Fibroblast of lung (primary cell): ENCODE results near the gene IL1RAPL2. TPM values are rescaled to one million over a fixed set of nuclear protein-coding genes. Genes with fewer than 3 reads are reported as not detected.

Source experiments
- DNase-seq, 2 donors: peaks; one replicate each; pipeline versions ENCODE4 v3.0.0 to v3.0.0-alpha.2; 2010; ENCODE audit warnings: low read depth in 2 of 2
- H2AFZ ChIP-seq: 2 replicates; pipeline ENCODE4 v1.5.1; 2012; ENCODE audit warnings: low read length, control low read depth, inconsistent platforms
- H3K27ac ChIP-seq: 2 replicates; pipeline ENCODE4 v1.5.1; 2011; ENCODE audit warnings: low read length, control low read depth; ENCODE audit not compliant: insufficient read depth
- H3K27me3 ChIP-seq: 2 replicates; pipeline ENCODE4 v1.5.1; 2011; ENCODE audit warnings: mild to moderate bottlenecking, low read length; ENCODE audit not compliant: control insufficient read depth, insufficient read depth
- H3K36me3 ChIP-seq: 2 replicates; pipeline ENCODE4 v1.5.1; 2011; ENCODE audit warnings: low read length; ENCODE audit not compliant: control insufficient read depth, insufficient read depth
- H3K4me1 ChIP-seq: 2 replicates; pipeline ENCODE4 v1.5.1; 2011; ENCODE audit warnings: low read length; ENCODE audit not compliant: control insufficient read depth, insufficient read depth; ENCODE audit errors: extremely low read depth
- H3K4me2 ChIP-seq: 2 replicates; pipeline ENCODE4 v1.5.1; 2011; ENCODE audit warnings: low read length, control low read depth; ENCODE audit not compliant: insufficient read depth; ENCODE audit errors: extremely low read depth
- H3K4me3 ChIP-seq, 4 experiments: fragments of 200-600 bp in 1 of 4; sonication (generic) in 1 of 4; replicated peaks in 1 of 4; 2 replicates each; pipeline ENCODE4 v1.5.1; 2011 to 2016; ENCODE audit warnings: low read length in 4 of 4, low read depth in 3 of 4, mild to moderate bottlenecking in 3 of 4, control low read depth in 2 of 4, inconsistent platforms in 1 of 4, mixed read lengths in 1 of 4; ENCODE audit not compliant: insufficient read depth in 1 of 4; ENCODE audit errors: control extremely low read depth in 1 of 4
- H3K79me2 ChIP-seq: 2 replicates; pipeline ENCODE4 v1.5.1; 2012; ENCODE audit warnings: mild to moderate bottlenecking, low read length, inconsistent platforms; ENCODE audit not compliant: control insufficient read depth, insufficient read depth
- H3K9ac ChIP-seq: 2 replicates; pipeline ENCODE4 v1.5.1; 2011; ENCODE audit warnings: mild to moderate bottlenecking, low read length, control low read depth; ENCODE audit not compliant: insufficient read depth
- H3K9me3 ChIP-seq: 2 replicates; pipeline ENCODE4 v1.5.1; 2012; ENCODE audit warnings: low read depth, low read length; ENCODE audit not compliant: control insufficient read depth, insufficient read depth
- H4K20me1 ChIP-seq: 2 replicates; pipeline ENCODE4 v1.5.1; 2011; ENCODE audit warnings: low read length; ENCODE audit not compliant: control insufficient read depth, insufficient read depth; ENCODE audit errors: extremely low read depth
- CTCF ChIP-seq, 2 donors: IDR thresholded peaks in 1 of 2; conservative IDR thresholded peaks in 1 of 2; 1 replicate in 1 of 2; 2 replicates in 1 of 2; pipeline ENCODE4 v1.5.1; 2011 to 2012; ENCODE audit warnings: low read length in 2 of 2, control low read depth in 1 of 2, inconsistent platforms in 1 of 2, low read depth in 1 of 2, mild to moderate bottlenecking in 1 of 2
- EZH2 ChIP-seq: IDR thresholded peaks from 2 replicates; pipeline ENCODE4 v1.5.1; 2012; ENCODE audit warnings: low read length, control low read depth, mild to moderate bottlenecking; ENCODE audit errors: missing control alignments
- polyA plus RNA-seq, 2 donors: library from polyadenylated mRNA; depleted of rRNA in 1 of 2; stranded (reverse) in 1 of 2; unstranded in 1 of 2; fragments of >200 nt; gene quantifications; 2 replicates each; pipeline ENCODE4 v1.2.1, GENCODE V29; 2011 to 2012; ENCODE audit warnings: missing spikeins in 1 of 2
- total RNA-seq: library from RNA; depleted of rRNA; stranded (reverse); fragments of >200 nt; gene quantifications from 2 replicates; pipeline ENCODE4 v1.2.1, GENCODE V29; 2014

IL1RAPL2 gene
- total and polyA plus RNA-seq, 2 donors (not counting 1 experiment from before 2014, with no cell fraction given) = 0.22 TPM; not detected in 1

- no peak for TF ChIP-seq EZH2
- TF ChIP-seq CTCF (conservative IDR thresholded peaks at IDR 0.05 in 1 of 2, IDR thresholded peaks at IDR 0.05 in 1 of 2; ENCODE audit: low read depth in 1 of 2, low read length in 2 of 2) = no peak
- no peak for DNase-seq
- Histone ChIP-seq H3K9me3 (no peaks in the 10 kb centered on the region), H3K27me3 (no peaks in the 10 kb centered on the region), H3K79me2 (no peaks in the 10 kb centered on the region), H3K4me2 (no peak overlapping the region), H3K27ac (no peak overlapping the region), H2AFZ (no peak overlapping the region), H4K20me1 (no peaks in the 10 kb centered on the region), H3K36me3 (no peaks in the 10 kb centered on the region), H3K4me1 (no peaks in the 10 kb centered on the region), H3K4me3 (no peak overlapping the region), H3K9ac (no peak overlapping the region)
Observed at GRCh38 chrX:105752338-105752956, 1186.4 kb downstream of the IL1RAPL2 start.

GRCh38 chrX:105753411-105753810 is 1187.4 kb downstream of the IL1RAPL2 start:
- Histone ChIP-seq H3K36me3 (no peaks in the 10 kb centered on the region), H3K27ac (no peak overlapping the region), H4K20me1 (no peaks in the 10 kb centered on the region), H3K4me2 (no peak overlapping the region), H3K27me3 (no peaks in the 10 kb centered on the region), H3K9me3 (no peaks in the 10 kb centered on the region), H3K9ac (no peak overlapping the region), H3K79me2 (no peaks in the 10 kb centered on the region), H3K4me1 (no peaks in the 10 kb centered on the region), H2AFZ (no peak overlapping the region), H3K4me3 (no peak overlapping the region)
- no peak for DNase-seq
- TF ChIP-seq CTCF (conservative IDR thresholded peaks at IDR 0.05 in 1 of 2, IDR thresholded peaks at IDR 0.05 in 1 of 2; ENCODE audit: low read depth in 1 of 2, low read length in 2 of 2) (no peak), EZH2 (no peak)

- Histone ChIP-seq H3K9me3 (no peaks in the 10 kb centered on the region), H2AFZ (no peak overlapping the region), H3K4me2 (no peak overlapping the region), H3K36me3 (no peaks in the 10 kb centered on the region), H3K4me1 (no peaks in the 10 kb centered on the region), H3K79me2 (no peaks in the 10 kb centered on the region), H3K27me3 (no peaks in the 10 kb centered on the region), H4K20me1 (no peaks in the 10 kb centered on the region), H3K27ac (no peak overlapping the region), H3K9ac (no peak overlapping the region), H3K4me3 (no peak overlapping the region)
- no peak for DNase-seq
- no peak for TF ChIP-seq CTCF (conservative IDR thresholded peaks at IDR 0.05 in 1 of 2, IDR thresholded peaks at IDR 0.05 in 1 of 2; ENCODE audit: low read depth in 1 of 2, low read length in 2 of 2)
- no peak for TF ChIP-seq EZH2
Observed at GRCh38 chrX:105754286-105754964, 1188.4 kb downstream of the IL1RAPL2 start.
